ENCODE results near the gene ALB.

ALB gene

DNA sequence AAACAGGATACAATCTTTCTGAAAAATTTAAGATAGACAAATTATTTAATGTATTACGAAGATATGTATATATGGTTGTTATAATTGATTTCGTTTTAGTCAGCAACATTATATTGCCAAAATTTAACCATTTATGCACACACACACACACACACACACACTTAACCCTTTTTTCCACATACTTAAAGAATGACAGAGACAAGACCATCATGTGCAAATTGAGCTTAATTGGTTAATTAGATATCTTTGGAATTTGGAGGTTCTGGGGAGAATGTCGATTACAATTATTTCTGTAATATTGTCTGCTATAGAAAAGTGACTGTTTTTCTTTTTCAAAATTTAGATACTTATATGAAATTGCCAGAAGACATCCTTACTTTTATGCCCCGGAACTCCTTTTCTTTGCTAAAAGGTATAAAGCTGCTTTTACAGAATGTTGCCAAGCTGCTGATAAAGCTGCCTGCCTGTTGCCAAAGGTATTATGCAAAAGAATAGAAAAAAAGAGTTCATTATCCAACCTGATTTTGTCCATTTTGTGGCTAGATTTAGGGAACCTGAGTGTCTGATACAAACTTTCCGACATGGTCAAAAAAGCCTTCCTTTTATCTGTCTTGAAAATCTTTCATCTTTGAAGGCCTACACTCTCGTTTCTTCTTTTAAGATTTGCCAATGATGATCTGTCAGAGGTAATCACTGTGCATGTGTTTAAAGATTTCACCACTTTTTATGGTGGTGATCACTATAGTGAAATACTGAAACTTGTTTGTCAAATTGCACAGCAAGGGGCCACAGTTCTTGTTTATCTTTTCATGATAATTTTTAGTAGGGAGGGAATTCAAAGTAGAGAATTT, 5.2 kb downstream of the ALB start:
- TF ChIP-seq CTCF (IDR thresholded peaks at IDR 0.05; ENCODE audit: low read length) = no peak
- TF ChIP-seq EZH2 (IDR thresholded peaks at IDR 0.05; ENCODE audit: borderline replicate concordance, low read length) = no peak
- Histone ChIP-seq H3K79me2 (ENCODE audit: insufficient read depth, low read length) (no peaks in the 10 kb centered on the region), H3F3A (ENCODE audit: insufficient read depth, low read length) (no peaks in the 10 kb centered on the region), H3K27me3 (ENCODE audit: insufficient read depth, low read length) (no peaks in the 10 kb centered on the region), H4K20me1 (ENCODE audit: insufficient read depth, low read length) (no peaks in the 10 kb centered on the region; the same call in 1 of the 2 replicates), H3K36me3 (ENCODE audit: insufficient read depth, low read length) (no peaks in the 10 kb centered on the region), H2AFZ (ENCODE audit: low read length) (no peak overlapping the region), H3K4me3 (ENCODE audit: low read depth, low read length, poor library complexity, severe bottlenecking) (no peak overlapping the region), H3K9ac (ENCODE audit: low read length) (no peak overlapping the region), H3K4me2 (ENCODE audit: low read length) (no peak overlapping the region), H3K4me1 (ENCODE audit: insufficient read depth, low read length, severe bottlenecking) (no peaks in the 10 kb centered on the region), H3K9me3 (ENCODE audit: low read length) (no peaks in the 10 kb centered on the region), H3K9me2 (ENCODE audit: low read depth, low read length) (no peaks in the 10 kb centered on the region), H3K27ac (ENCODE audit: low read depth, low read length, poor library complexity, severe bottlenecking) (no peak overlapping the region)

- Histone ChIP-seq H3F3A (ENCODE audit: insufficient read depth, low read length) (no peaks in the 10 kb centered on the region), H3K4me3 (ENCODE audit: low read depth, low read length, poor library complexity, severe bottlenecking) (no peak overlapping the region), H3K27ac (ENCODE audit: low read depth, low read length, poor library complexity, severe bottlenecking) (no peak overlapping the region), H3K27me3 (ENCODE audit: insufficient read depth, low read length) (no peaks in the 10 kb centered on the region), H3K9me2 (ENCODE audit: low read depth, low read length) (no peaks in the 10 kb centered on the region), H3K4me2 (ENCODE audit: low read length) (no peak overlapping the region), H2AFZ (ENCODE audit: low read length) (no peak overlapping the region), H3K79me2 (ENCODE audit: insufficient read depth, low read length) (no peaks in the 10 kb centered on the region), H4K20me1 (ENCODE audit: insufficient read depth, low read length) (no peaks in the 10 kb centered on the region; the same call in 1 of the 2 replicates), H3K9me3 (ENCODE audit: low read length) (no peaks in the 10 kb centered on the region), H3K4me1 (ENCODE audit: insufficient read depth, low read length, severe bottlenecking) (no peaks in the 10 kb centered on the region), H3K36me3 (ENCODE audit: insufficient read depth, low read length) (no peaks in the 10 kb centered on the region), H3K9ac (ENCODE audit: low read length) (no peak overlapping the region)
- TF ChIP-seq CTCF (IDR thresholded peaks at IDR 0.05; ENCODE audit: low read length) (no peak), EZH2 (IDR thresholded peaks at IDR 0.05; ENCODE audit: borderline replicate concordance, low read length) (no peak)
These were observed 6.0 kb downstream of the ALB start for GRCh38 chr4:73409978-73410548.

DNA sequence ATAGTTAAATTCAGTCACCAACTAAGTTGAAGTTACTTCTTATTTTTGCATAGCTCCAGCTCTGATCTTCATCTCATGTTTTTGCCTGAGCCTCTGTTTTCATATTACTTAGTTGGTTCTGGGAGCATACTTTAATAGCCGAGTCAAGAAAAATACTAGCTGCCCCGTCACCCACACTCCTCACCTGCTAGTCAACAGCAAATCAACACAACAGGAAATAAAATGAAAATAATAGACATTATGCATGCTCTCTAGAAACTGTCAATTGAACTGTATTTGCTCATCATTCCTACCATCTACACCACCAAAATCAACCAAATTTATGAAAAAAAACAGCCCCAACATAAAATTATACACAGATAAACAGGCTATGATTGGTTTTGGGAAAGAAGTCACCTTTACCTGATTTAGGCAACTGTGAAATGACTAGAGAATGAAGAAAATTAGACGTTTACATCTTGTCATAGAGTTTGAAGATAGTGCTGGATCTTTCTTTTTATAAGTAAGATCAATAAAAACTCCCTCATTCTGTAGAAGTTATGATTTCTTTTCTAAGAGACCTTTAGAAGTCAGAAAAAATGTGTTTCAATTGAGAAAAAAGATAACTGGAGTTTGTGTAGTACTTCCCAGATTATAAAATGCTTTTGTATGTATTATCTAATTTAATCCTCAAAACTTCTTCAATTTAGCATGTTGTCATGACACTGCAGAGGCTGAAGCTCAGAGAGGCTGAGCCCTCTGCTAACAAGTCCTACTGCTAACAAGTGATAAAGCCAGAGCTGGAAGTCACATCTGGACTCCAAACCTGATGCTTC, 7.0 kb downstream of the ALB start:
- no peak overlapping the region for H3K4me2 ChIP-seq (ENCODE audit: low read length)
- no peaks in the 10 kb centered on the region for H3K9me3 ChIP-seq (ENCODE audit: low read length)
- no peaks in the 10 kb centered on the region for H3K79me2 ChIP-seq (ENCODE audit: insufficient read depth, low read length)
- H2AFZ ChIP-seq (ENCODE audit: low read length) = no peak overlapping the region
- no peak overlapping the region for H3K27ac ChIP-seq (ENCODE audit: low read depth, low read length, poor library complexity, severe bottlenecking)
- no peak overlapping the region for H3K4me3 ChIP-seq (ENCODE audit: low read depth, low read length, poor library complexity, severe bottlenecking)
- no peaks in the 10 kb centered on the region for H3K4me1 ChIP-seq (ENCODE audit: insufficient read depth, low read length, severe bottlenecking)
- H3F3A ChIP-seq (ENCODE audit: insufficient read depth, low read length) = no peaks in the 10 kb centered on the region
- no peaks in the 10 kb centered on the region for H3K9me2 ChIP-seq (ENCODE audit: low read depth, low read length)
- H3K27me3 ChIP-seq (ENCODE audit: insufficient read depth, low read length) = no peaks in the 10 kb centered on the region
- H3K36me3 ChIP-seq (ENCODE audit: insufficient read depth, low read length) = no peaks in the 10 kb centered on the region
- no peak overlapping the region for H3K9ac ChIP-seq (ENCODE audit: low read length)
- H4K20me1 ChIP-seq (ENCODE audit: insufficient read depth, low read length) = no peaks in the 10 kb centered on the region; the same call in 1 of the 2 replicates
- TF ChIP-seq CTCF (IDR thresholded peaks at IDR 0.05; ENCODE audit: low read length) (no peak), EZH2 (IDR thresholded peaks at IDR 0.05; ENCODE audit: borderline replicate concordance, low read length) (no peak)
